ENCODE measurements around the gene TGFBR2. TPM values are rescaled to one million over a fixed set of nuclear protein-coding genes. Genes with fewer than 3 reads are reported as not detected.

Gene TGFBR2
- polyA plus RNA-seq, 1 of the 3 experiments (the other 2 are of a cell fraction): 48.3 TPM

GRCh38 chr3:30581982-30582381, 24.4 kb upstream of the TGFBR2 start (continued):
- TF ChIP-seq REST (IDR thresholded peaks at IDR 0.05; ENCODE audit: low read depth, low read length): no peak

GRCh38 chr3:30583973-30584372, 22.4 kb upstream of the TGFBR2 start:
- DNase-seq: no peak
- Histone ChIP-seq H3K4me1 (ENCODE audit: control insufficient read depth in 1 of 2, insufficient read depth in 2 of 2, low read depth in 1 of 2, low read length in 1 of 2) (peaks cover 0 to 2% of the 10 kb centered on the region in 2 experiments; a peak in 2 of 4 replicates), H3K9me3 (no peaks in the 10 kb centered on the region), H3K27ac (ENCODE audit: low read depth in 2 of 2, low read length in 1 of 2) (no peak overlapping the region), H3K4me3 (ENCODE audit: low read depth in 2 of 2, low read length in 1 of 2) (no peak overlapping the region), H4K20me1 (ENCODE audit: insufficient read depth) (no peaks in the 10 kb centered on the region), H3K9ac (no peak overlapping the region), H2AFZ (ENCODE audit: low read depth) (no peak overlapping the region), H3K4me2 (no peak overlapping the region), H3F3A (replicated peaks; ENCODE audit: insufficient read depth) (no peaks in the 10 kb centered on the region), H3K36me3 (replicated peaks in 1 of 2; ENCODE audit: control insufficient read depth in 1 of 2, insufficient read depth in 2 of 2, low read length in 1 of 2) (no peaks in the 10 kb centered on the region), H3K9me2 (no peaks in the 10 kb centered on the region), H3K27me3 (ENCODE audit: insufficient read depth) (no peaks in the 10 kb centered on the region), H3K79me2 (ENCODE audit: insufficient read depth) (no peaks in the 10 kb centered on the region)
- no peak for TF ChIP-seq ZBTB33 (IDR thresholded peaks at IDR 0.05; ENCODE audit: borderline replicate concordance, low read depth)
- TF ChIP-seq USF2 (IDR thresholded peaks at IDR 0.05; ENCODE audit: borderline replicate concordance, low read depth, low read length): no peak
- TF ChIP-seq TEAD4 (IDR thresholded peaks at IDR 0.05; ENCODE audit: borderline replicate concordance, insufficient read depth): no peak
- TF ChIP-seq REST (IDR thresholded peaks at IDR 0.05; ENCODE audit: low read depth, low read length): no peak
- ChIA-PET CTCF (interaction anchor here (0.9 to 1.6 kb wide), 2 partner anchors 11 to 90 kb away, joined by 3 to 4 read pairs; no protein-coding TSS in a partner anchor), POLR2A (no interaction called here)
- 97% methylated on average over 1 of the region's 1 CpG for WGBS (ENCODE audit: low lambda C conversion rate)
